Activated CD8-positive, alpha-beta memory T cell treated with anti-CD3 and anti-CD28 coated beads for 4 hours (primary cell): ENCODE measurements around the gene MEP1B.

ENCODE experiments used
- DNase-seq, 2 donors: peaks; one replicate each; pipeline ENCODE4 v3.0.0-alpha.2; 2020; ENCODE audit warnings: low read depth in 2 of 2

The MEP1B gene

GRCh38 chr18:32264401-32264800 lies 74.6 kb downstream of the MEP1B start:
- DNase-seq, result no peak

GRCh38 chr18:32267463-32267862 lies 77.6 kb downstream of the MEP1B start:
- no peak for DNase-seq
